ENCODE results near the gene GIPC1. TPM values are rescaled to one million over a fixed set of nuclear protein-coding genes. Genes with fewer than 3 reads are reported as not detected.
A peak's percentile ranks its signal among the peaks of the same experiment; 100 is the strongest.

The GIPC1 gene
- total and polyA plus RNA-seq, 9 of the 15 experiments (the other 6 are each of a cell fraction or from before 2014, with no cell fraction given), result 0.49 to 54.7 (median 24.8) TPM

DNA sequence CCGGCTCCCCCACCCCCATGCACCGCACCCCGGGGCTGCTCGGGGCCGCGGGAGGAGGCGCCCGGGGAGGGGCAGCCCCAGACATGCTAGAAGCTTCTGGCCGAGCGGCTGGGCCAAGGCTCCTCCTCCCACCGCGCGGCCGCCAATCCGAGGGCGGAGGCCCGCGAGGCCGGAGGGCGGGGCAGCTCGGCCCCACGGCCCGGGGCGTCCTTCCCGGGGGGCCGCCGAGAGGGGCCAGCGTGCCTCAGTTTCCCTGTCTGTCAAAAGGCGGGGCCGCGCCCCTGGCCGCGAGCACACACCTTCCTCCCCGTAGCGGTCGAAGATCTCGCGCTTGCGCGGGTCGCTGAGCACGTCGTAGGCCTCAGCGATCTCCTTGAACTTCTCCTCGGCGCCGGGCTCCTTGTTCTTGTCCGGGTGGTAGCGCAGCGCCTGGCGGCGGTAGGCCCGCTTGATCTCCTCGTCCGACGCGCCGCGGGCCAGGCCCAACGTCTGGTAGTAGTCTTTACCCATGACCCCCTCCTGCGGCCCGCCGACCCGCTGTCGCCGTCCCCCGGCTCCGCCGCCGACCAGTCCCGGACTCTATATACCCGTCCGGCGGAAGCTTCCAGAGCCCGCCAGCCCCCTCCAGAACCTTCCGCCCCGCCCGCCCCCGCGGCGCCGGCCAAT lies 22.0 kb upstream of the GIPC1 start, which contains the start of gene DNAJB1 (continued):
- peak; percentile 85 for TF ChIP-seq THAP7 (CRISPR knock-in tag; IDR thresholded peaks at IDR 0.05)
- TF ChIP-seq TCF7 (IDR thresholded peaks at IDR 0.05; ENCODE audit: borderline replicate concordance), result no peak
- TF ChIP-seq PHF21A (IDR thresholded peaks at IDR 0.05; ENCODE audit: borderline replicate concordance, low read depth), result no peak; the same call in 1 of the 2 replicates
- peak; percentile 96 for TF ChIP-seq AFF4 (CRISPR knock-in tag; IDR thresholded peaks at IDR 0.05)
- TF ChIP-seq ZNF436 (CRISPR knock-in tag; IDR thresholded peaks at IDR 0.05), result no peak
- no peak for TF ChIP-seq RNF219 (CRISPR knock-in tag; IDR thresholded peaks at IDR 0.05)
- TF ChIP-seq LARP7 (IDR thresholded peaks at IDR 0.05), result no peak
- TF ChIP-seq, protein P1, sequence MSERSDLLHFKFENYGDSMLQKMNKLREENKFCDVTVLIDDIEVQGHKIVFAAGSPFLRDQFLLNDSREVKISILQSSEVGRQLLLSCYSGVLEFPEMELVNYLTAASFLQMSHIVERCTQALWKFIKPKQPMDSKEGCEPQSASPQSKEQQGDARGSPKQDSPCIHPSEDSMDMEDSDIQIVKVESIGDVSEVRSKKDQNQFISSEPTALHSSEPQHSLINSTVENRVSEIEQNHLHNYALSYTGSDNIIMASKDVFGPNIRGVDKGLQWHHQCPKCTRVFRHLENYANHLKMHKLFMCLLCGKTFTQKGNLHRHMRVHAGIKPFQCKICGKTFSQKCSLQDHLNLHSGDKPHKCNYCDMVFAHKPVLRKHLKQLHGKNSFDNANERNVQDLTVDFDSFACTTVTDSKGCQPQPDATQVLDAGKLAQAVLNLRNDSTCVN (CRISPR knock-in tag; IDR thresholded peaks at IDR 0.05), result no peak
- TF ChIP-seq RBM25 (IDR thresholded peaks at IDR 0.05; ENCODE audit: low read depth, low read length, severe bottlenecking), result peak; percentile 70
- no peak for TF ChIP-seq FOXA1 (IDR thresholded peaks at IDR 0.05; ENCODE audit: borderline replicate concordance)
- TF ChIP-seq TCF7L2 (IDR thresholded peaks at IDR 0.05; ENCODE audit: low read depth, low read length), result no peak
- no peak for TF ChIP-seq XRCC4 (IDR thresholded peaks at IDR 0.05; ENCODE audit: extremely low read depth, insufficient read depth, insufficient read length)
- TF ChIP-seq FUS (optimal IDR thresholded peaks at IDR 0.05; ENCODE audit: low read depth, low read length), result no peak
- no peak for TF ChIP-seq TOE1 (IDR thresholded peaks at IDR 0.05; ENCODE audit: borderline replicate concordance)
- peak; percentile 83 for TF ChIP-seq TOE1 (CRISPR knock-in tag; IDR thresholded peaks at IDR 0.05; ENCODE audit: borderline replicate concordance, low read depth)
- TF ChIP-seq, protein P2, sequence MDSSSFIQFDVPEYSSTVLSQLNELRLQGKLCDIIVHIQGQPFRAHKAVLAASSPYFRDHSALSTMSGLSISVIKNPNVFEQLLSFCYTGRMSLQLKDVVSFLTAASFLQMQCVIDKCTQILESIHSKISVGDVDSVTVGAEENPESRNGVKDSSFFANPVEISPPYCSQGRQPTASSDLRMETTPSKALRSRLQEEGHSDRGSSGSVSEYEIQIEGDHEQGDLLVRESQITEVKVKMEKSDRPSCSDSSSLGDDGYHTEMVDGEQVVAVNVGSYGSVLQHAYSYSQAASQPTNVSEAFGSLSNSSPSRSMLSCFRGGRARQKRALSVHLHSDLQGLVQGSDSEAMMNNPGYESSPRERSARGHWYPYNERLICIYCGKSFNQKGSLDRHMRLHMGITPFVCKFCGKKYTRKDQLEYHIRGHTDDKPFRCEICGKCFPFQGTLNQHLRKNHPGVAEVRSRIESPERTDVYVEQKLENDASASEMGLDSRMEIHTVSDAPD (CRISPR knock-in tag; IDR thresholded peaks at IDR 0.05), result no peak
- TF ChIP-seq SMAD1 (IDR thresholded peaks at IDR 0.05; ENCODE audit: low read depth, low read length, partially characterized antibody), result peak; percentile 86
- TF ChIP-seq GTF2E2 (tag; IDR thresholded peaks at IDR 0.05), result peak; percentile 86; the same call in 1 of the 2 replicates
- TF ChIP-seq ZNF23 (CRISPR knock-in tag; IDR thresholded peaks at IDR 0.05), result no peak
- TF ChIP-seq RNF2 (IDR thresholded peaks at IDR 0.05), result peak; percentile 54; the same call in 1 of the 2 replicates

Data from K562 (cell line).